Activated B cell treated with CpG ODN at 0.5 μM for 24 hours (primary cell): Measurements from ENCODE around the gene ENOSF1. TPM values are rescaled to one million over a fixed set of nuclear protein-coding genes. Genes with fewer than 3 reads are reported as not detected.
"Not testable (repeated sequence)": the region's sequence is repeated elsewhere in the genome, so short reads cannot be mapped to it uniquely, and the experiment has no call there.

Source experiments
- ATAC-seq: fragments of 200-7000 bp; cut with Tn5 transposase; one replicate; pipeline ENCODE4 v1.10.0; 2021; ENCODE audit warnings: low read depth, mild to moderate bottlenecking, moderate library complexity
- CTCF ChIA-PET: fragments of 350-600 bp; sonication (Branson Sonifier 250); formaldehyde crosslinking; loops from one replicate; lab custom pipeline; 2021; ENCODE audit warnings: antibody characterized with exemption; lab: Charles Lee
- POLR2A ChIA-PET: fragments of 350-600 bp; sonication (Branson Sonifier 250); formaldehyde crosslinking; loops from one replicate; lab custom pipeline; 2021; ENCODE audit warnings: antibody characterized with exemption; lab: Charles Lee
- DNase-seq: peaks from one replicate; pipeline ENCODE4 v3.0.0; 2022
- H3K27ac Mint-ChIP-seq: one replicate; pipeline ENCODE4 v1.8.0; 2020; ENCODE audit warnings: mixed read lengths
- H3K27me3 Mint-ChIP-seq: one replicate; pipeline ENCODE4 v1.8.0; 2021; ENCODE audit warnings: mixed read lengths
- H3K36me3 Mint-ChIP-seq: one replicate; pipeline ENCODE4 v1.8.0; 2021; ENCODE audit warnings: low read depth, mixed read lengths
- H3K4me1 Mint-ChIP-seq: one replicate; pipeline ENCODE4 v1.8.0; 2021; ENCODE audit warnings: mixed read lengths
- H3K4me3 Mint-ChIP-seq: one replicate; pipeline ENCODE4 v1.8.0; 2020; ENCODE audit warnings: mild to moderate bottlenecking, mixed read lengths
- H3K9me3 Mint-ChIP-seq: one replicate; pipeline ENCODE4 v1.8.0; 2020; ENCODE audit warnings: mixed read lengths
- CTCF ChIP-seq: fragments of 200-600 bp; IDR thresholded peaks from one replicate; pipeline ENCODE4 v1.8.0; 2022; ENCODE audit warnings: antibody characterized with exemption, mild to moderate bottlenecking
- intact Hi-C: fragments of 100-400 bp; cut with micrococcal nuclease; formaldehyde crosslinking; loops from one replicate; pipeline ENCODE4 v1.15.1; 2024
- total RNA-seq: library from RNA; stranded (reverse); gene quantifications from 2 replicates; pipeline ENCODE4 v1.2.3, GENCODE V29; 2022

Gene ENOSF1
- total RNA-seq, 1 donor from 2014 or later, result 23.8 TPM

DNA sequence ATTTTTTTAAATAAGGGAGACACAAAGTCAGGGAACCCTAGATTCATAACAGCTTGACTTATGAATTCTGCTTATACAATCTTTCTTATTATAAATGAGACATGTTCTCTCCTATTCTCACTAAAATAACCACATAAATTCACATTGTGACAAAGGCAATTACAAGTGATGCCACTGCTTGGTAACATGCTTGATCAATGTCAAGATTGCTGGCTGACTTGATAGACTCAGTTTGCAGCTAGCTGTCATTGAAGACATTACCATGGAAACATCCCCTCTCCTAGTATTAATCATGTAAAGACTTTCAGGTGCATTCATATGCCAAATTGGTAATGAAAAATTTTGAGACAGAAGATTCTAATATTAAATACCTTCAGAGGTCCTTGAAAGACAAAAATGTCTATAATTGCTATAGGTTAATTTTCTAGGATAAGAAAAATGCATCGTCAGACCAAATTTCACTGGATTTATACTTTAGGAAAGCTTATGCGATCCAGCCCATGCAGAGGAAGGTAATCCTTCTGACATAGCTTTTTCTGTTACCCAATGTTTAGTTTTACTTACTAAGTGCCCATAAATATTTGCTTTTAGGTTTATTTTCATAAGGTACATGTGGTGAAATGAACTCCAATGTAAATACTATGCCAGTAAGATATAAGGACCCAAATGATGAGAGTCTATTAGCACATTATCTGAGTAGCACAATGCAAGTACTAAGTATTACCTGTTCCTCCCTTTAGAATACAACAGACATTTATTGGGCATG is 32.6 kb upstream of the ENOSF1 start:
- TF ChIP-seq CTCF, result no peak
- H3K9me3 Mint-ChIP-seq, result no peaks in the 10 kb centered on the region
- intact Hi-C loops, result loop anchor here (5.0 kb wide), 1 partner anchor 1802 kb away; no protein-coding TSS in a partner anchor
- ChIA-PET CTCF (interaction anchor here (2.2 kb wide), 1 partner anchor 85 kb away, joined by 5 read pairs; no protein-coding TSS in a partner anchor), POLR2A (no interaction called here)
- no peak overlapping the region for H3K4me3 Mint-ChIP-seq
- no peaks in the 10 kb centered on the region for H3K4me1 Mint-ChIP-seq
- H3K27me3 Mint-ChIP-seq, result no peaks in the 10 kb centered on the region
- no peak for DNase-seq
- no peak for ATAC-seq
- no peaks in the 10 kb centered on the region for H3K36me3 Mint-ChIP-seq
- H3K27ac Mint-ChIP-seq, result no peak overlapping the region

GRCh38 chr18:741931-742512 is 29.6 kb upstream of the ENOSF1 start:
- Mint-ChIP-seq H3K27ac (no peak overlapping the region), H3K4me1 (no peaks in the 10 kb centered on the region), H3K27me3 (no peaks in the 10 kb centered on the region), H3K9me3 (no peaks in the 10 kb centered on the region), H3K36me3 (no peaks in the 10 kb centered on the region), H3K4me3 (no peak overlapping the region)
- TF ChIP-seq CTCF, result no peak
- DNase-seq (no peak), ATAC-seq (peak; percentile 52)
- intact Hi-C loops, result loop anchor here (1.0 to 5.0 kb wide), 3 partner anchors 89 to 1805 kb away; no protein-coding TSS in a partner anchor
- ChIA-PET CTCF (interaction anchor here (2.1 to 4.2 kb wide), 2 partner anchors 89 to 97 kb away, joined by 8 to 16 read pairs; no protein-coding TSS in a partner anchor), POLR2A (no interaction called here)

DNA sequence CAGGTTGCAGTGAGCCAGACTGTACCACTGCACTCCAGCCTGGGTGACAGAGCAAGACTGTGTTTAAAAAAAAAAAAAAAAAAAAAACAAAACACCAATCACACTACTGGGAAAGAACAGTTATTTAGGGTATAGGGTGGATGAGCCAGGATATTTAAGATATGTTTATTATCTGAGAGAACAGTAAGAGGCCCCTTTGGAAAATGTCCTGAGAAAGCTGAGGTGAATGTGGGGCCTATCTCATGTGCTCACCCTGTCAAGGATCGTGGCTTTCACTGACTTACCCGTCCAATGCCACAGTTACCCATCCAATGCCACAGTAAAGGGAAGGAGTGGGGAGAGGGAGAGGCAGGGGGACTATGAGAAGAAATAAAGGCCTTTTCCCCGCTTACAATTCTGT is 19.9 kb upstream of the ENOSF1 start:
- H3K9me3 Mint-ChIP-seq, result no peaks in the 10 kb centered on the region
- ATAC-seq (no peak), DNase-seq (no peak)
- no peaks in the 10 kb centered on the region for H3K36me3 Mint-ChIP-seq
- no peaks in the 10 kb centered on the region for H3K4me1 Mint-ChIP-seq
- H3K4me3 Mint-ChIP-seq, result no peak overlapping the region
- intact Hi-C loops, result no loop called here
- H3K27me3 Mint-ChIP-seq, result peaks cover 5% of the 10 kb centered on the region
- H3K27ac Mint-ChIP-seq, result no peak overlapping the region
- no peak for TF ChIP-seq CTCF
- POLR2A ChIA-PET, result no interaction called here
- CTCF ChIA-PET, result no interaction called here

DNA sequence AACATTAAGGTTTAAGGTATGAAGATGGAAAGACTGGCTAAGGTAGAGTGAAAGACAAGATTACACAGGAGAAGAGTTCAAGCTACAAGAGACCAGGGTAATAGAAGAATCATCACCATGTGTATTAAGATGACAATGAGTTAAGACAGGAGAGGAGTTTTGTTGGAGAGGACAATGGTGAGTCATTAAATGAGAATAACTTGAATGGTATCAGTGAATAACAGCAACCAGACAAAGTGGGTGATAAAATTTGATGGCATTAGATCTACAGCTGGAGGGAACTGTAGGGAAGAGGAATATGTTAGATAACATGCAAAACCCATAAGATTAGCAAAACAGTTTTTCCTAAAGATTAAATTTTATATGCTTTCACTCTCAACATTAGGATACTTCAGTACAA is 18.8 kb upstream of the ENOSF1 start:
- DNase-seq, result no peak
- H3K36me3 Mint-ChIP-seq, result no peaks in the 10 kb centered on the region
- H3K9me3 Mint-ChIP-seq, result no peaks in the 10 kb centered on the region
- H3K4me1 Mint-ChIP-seq, result no peaks in the 10 kb centered on the region
- no peak overlapping the region for H3K27ac Mint-ChIP-seq
- TF ChIP-seq CTCF, result no peak
- CTCF ChIA-PET, result no interaction called here
- H3K27me3 Mint-ChIP-seq, result peaks cover 5% of the 10 kb centered on the region
- POLR2A ChIA-PET, result no interaction called here
- intact Hi-C loops, result no loop called here
- H3K4me3 Mint-ChIP-seq, result no peak overlapping the region
- ATAC-seq, result no peak

- no peak overlapping the region for H3K27ac Mint-ChIP-seq
- no peak overlapping the region for H3K4me3 Mint-ChIP-seq
- intact Hi-C loops, result no loop called here
- POLR2A ChIA-PET, result no interaction called here
- peaks cover 5% of the 10 kb centered on the region for H3K27me3 Mint-ChIP-seq
- no peak for ATAC-seq
- DNase-seq, result no peak
- no peaks in the 10 kb centered on the region for H3K36me3 Mint-ChIP-seq
- no peaks in the 10 kb centered on the region for H3K9me3 Mint-ChIP-seq
- no peaks in the 10 kb centered on the region for H3K4me1 Mint-ChIP-seq
- no peak for TF ChIP-seq CTCF
- CTCF ChIA-PET, result no interaction called here
Observed at GRCh38 chr18:730692-731091, 18.3 kb upstream of the ENOSF1 start.

DNA sequence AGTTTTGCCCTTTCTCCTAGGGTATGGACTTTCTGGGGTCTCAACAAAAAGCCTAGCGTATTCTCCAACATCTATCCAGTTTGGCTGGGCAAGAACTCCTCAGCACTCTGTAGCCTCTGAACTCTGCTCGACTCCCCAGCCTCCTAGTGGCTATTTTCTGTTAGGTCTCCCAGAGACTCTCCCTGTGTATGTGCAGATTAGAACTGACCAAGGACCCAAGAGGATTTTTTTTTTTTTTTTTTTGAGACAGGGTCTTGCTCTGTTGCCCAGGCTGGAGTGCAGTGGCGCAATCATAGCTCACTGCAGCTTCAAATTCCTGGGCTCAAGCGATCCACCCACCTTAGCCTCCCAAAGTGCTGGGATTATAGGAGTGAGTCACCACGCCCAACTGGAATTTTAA is 17.7 kb upstream of the ENOSF1 start:
- ATAC-seq, result not testable (repeated sequence)

More for the DNA sequence above, 17.7 kb upstream of the ENOSF1 start:
- H3K4me3 Mint-ChIP-seq, H3K36me3 Mint-ChIP-seq, H3K27ac Mint-ChIP-seq, DNase-seq, H3K4me1 Mint-ChIP-seq, CTCF ChIA-PET, POLR2A ChIA-PET, intact Hi-C loops, H3K9me3 Mint-ChIP-seq, H3K27me3 Mint-ChIP-seq: not testable (repeated sequence)
